Activated CD4-positive, alpha-beta T cell treated with anti-CD3 and anti-CD28 coated beads, Interleukin-2, amount 50 U/mL, for 4 hours (primary cell): ENCODE data around the gene NRN1.
"Not testable (repeated sequence)": the region's sequence is repeated elsewhere in the genome, so short reads cannot be mapped to it uniquely, and the experiment has no call there.

Experiments
- DNase-seq, 2 experiments: peaks; one replicate each; pipeline ENCODE4 v3.0.0-alpha.2; 2020

NRN1 gene, protein sequence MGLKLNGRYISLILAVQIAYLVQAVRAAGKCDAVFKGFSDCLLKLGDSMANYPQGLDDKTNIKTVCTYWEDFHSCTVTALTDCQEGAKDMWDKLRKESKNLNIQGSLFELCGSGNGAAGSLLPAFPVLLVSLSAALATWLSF

DNA sequence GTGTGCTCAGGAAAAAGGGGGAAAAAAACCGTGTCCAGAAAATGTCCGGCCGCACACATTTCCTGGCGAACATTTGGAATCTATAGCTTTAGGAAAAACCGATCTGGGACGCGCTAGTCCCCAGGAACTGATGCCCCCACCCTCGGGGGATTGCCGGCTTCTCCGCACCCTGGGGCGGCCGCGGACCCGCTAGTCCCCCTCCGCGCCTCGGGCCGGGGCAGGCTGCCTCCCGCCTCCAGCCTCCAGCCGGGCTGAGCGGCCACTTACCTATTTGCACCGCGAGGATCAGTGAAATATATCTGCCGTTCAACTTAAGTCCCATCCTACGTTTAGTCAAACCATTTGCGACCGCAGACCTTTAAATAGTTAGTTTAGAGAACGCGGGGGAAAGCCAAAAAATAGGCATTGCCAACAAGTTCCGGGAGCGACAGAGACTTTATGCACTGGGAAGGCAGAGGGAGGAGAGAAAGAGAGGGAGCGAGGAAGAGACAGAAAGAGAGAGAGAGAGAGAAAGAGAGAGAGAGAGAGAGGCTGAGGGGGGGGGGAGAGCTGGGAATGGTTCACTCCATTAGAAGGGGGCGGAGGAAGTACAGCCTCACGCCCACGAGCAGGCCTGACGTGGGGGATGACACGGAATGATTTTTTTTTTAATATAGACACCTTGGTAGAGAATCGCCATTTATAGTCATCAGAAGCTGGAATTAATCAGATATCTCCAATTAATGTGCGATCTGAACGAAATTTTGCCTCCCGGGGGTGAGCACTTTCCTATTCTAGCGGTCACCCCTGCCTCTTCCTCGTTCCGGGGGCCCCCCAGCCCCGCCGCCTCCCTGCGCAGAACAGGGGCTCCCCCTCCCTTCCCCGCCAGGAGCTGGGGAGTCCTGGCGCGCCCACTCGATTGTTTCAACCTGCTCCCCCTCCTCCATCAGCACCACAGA is at the start of gene NRN1:
Gene NRN1, minus strand, starts transcription at position 498 of the 938 bp plus-strand sequence. Its CDS starts 176 bp downstream, at position 322.
- no peak for DNase-seq

DNA sequence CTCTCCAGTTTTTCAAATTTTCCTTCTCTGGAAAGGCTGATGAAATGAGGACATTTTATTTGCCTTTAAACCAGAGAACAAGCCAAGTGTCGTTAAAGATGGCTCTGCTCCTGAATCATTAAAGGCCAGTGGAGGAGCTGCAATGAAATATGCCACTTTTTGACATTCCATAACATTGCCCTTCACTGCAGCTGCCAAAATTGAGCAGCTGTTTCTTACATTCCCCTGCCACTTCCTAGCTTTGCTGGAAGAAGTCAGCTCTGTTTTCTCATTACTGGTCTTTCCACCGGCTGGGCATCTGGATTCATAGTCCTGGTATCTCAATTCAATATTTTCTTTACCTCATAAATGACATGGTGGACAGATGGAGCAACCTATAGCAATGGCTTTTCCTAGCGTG is 45.5 kb upstream of the NRN1 start:
- no peak for DNase-seq

DNA sequence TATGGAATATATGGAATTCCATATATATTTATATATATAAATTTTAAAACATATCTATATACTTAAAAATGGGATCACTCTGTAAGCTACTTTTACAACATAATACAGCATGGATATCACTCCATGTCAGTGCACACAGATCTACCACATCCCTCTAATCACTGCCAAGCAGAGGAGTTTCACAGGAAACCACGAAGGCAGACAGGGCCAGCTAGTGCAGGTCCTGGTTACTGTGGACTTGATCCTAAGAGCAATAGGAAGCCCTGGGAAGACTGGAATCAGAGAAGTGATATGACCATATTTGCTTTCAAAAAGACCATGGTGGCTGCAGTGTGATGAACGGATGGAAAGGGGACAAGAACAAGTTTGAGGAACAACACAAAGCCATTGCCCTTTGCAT is 40.0 kb upstream of the NRN1 start:
- DNase-seq, result no peak

DNA sequence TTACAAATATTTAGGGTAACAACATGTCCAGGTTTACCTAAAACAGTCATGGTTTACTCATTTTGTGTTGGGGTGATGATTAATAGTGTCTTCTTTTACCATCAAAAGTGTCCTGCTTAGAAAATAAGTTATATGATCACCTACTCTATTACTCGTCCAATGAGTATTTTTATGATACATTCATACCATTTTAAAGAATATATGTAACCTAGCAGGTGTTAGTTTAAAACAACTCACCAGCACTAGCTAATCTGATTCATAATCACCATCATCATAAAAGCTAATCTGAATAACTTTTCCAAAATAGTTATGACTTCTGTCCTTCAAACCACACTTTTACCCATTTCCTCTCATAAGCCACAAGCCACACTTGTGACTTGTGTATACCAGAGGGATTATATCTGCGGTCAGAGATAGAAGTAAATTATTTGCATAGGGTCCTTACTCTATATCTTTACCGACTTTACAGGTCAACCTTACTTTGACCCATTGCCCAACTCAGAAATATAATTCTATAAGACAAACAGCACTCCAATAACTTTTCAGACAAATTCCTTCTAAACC is 33.3 kb upstream of the NRN1 start:
- DNase-seq, result no peak

DNA sequence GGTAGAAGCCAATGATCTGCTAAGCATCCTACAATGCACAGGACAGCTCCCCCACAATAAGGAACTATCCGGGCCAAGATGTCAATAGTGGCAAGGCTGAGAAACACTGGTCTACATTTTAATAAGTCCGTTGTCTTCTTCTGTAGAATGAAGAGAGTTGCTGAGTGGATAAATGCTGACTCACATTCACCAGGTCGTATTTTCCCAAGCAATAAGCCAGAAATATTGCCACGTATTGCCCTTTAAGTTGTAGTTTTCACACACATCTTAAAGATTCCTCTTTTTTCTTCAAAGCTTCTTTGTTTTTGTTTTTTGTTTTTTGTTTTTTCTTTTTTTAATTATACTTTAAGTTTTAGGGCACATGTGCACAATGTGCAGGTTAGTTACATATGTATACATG is 30.5 kb upstream of the NRN1 start:
- DNase-seq, result no peak

DNA sequence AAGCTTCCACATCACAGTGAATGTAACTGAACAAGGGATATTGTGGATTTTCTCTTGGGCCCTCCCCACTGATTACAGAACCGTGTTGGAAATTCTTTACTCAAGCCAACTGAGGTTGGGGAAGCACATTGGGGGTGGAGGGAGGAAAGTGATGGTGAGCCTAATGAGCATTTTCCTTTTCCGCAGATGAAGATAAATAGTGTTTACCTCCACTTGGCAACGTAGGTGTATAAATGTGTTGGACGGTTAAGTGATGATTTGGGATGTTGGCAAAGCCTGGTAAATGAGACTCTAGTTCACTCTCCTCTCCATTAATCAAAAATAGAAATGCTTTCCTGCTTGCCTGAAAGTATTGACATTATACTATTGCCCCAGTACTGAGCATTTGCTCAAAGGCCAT is 27.1 kb upstream of the NRN1 start:
- DNase-seq, result no peak

DNA sequence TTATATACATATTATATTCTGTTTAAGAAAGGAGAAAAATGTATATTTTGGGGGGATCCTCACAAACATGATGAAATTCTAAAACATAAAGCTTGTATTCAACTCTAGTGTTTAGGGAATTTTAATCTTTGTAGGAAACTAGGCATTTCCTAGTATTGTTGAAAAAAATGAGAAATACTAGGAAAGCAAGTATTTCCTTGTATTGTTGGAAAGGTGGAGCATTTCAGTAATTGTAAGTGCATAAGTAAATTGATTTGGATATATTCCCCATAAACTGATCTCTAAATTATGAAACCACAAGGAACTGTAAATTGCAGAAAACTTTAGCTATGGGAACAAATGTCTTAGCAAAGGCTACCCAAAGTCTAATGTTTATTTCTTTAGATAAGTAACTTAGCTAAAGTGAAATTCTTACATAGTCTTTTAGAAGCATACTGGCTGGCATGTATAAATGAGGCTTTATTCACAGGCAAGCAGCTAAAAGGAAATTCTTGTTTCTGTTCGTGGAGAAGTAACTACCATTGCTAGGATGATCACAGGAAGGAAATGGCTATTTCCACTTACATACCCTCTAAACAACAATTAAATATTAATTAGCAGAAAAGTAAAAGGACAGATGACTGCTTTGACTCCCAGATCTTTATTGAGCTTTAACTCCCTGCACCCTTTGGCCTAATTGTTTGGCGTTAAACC is 19.9 kb upstream of the NRN1 start:
- DNase-seq, result no peak

DNA sequence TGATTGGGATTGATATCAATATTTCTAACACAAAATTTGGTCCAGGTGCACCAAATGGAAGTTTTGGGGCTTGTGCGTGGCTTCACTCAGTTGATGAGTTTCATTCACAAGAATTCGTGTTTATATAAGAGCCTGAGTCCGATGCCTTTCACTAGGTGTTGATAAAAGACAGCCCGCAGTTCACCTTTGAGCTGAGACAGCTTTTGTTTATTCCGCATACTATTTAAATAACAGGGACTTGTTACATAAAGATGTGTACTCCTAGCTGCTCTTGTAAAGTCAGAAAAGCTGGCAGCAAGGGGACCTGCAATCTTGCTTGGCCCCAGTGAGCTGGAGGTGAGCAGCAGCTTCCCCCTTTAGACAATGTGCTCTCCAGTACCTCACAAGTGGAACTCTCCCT is 19.0 kb upstream of the NRN1 start:
- no peak for DNase-seq

DNA sequence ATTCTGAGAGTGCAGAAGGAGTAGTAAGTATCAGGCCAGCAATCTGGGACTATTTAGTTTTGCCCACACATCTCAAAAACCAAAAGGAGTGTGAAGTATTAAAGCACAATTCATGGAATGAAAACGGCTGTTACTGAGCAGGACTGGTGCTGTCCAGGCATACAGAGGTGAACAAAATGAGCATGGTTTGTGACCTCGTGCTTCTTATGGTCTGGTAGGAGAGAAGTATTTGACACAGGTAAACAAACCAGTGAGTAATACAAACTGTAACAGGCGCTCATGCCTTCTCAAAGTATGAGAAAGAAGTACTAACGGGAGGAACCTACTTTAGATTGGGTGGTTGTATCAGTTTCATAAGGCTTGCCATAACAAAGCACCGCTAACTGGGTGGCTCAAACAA is 17.5 kb upstream of the NRN1 start:
- no peak for DNase-seq

DNA sequence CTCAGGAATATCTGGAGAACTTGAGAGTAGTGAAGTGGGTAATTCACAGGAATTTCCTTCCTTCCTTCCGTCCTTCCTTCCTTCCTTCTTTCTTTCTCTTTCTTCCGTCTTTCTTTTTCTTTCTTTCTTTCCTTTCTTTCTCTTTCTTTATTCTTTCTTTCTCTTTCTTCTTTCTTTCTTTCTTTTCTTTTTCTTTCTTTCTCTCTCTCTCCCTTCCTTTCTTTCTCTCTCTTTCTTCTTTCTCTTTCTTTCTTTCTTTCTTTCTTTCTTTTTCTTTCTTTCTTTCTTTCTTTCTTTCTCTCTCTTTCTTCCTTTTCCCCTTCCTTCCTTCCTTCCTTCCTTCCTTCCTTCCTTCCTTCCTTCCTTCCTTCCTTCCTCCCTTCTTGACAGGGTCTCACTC is 16.1 kb upstream of the NRN1 start:
- DNase-seq, result not testable (repeated sequence)

DNA sequence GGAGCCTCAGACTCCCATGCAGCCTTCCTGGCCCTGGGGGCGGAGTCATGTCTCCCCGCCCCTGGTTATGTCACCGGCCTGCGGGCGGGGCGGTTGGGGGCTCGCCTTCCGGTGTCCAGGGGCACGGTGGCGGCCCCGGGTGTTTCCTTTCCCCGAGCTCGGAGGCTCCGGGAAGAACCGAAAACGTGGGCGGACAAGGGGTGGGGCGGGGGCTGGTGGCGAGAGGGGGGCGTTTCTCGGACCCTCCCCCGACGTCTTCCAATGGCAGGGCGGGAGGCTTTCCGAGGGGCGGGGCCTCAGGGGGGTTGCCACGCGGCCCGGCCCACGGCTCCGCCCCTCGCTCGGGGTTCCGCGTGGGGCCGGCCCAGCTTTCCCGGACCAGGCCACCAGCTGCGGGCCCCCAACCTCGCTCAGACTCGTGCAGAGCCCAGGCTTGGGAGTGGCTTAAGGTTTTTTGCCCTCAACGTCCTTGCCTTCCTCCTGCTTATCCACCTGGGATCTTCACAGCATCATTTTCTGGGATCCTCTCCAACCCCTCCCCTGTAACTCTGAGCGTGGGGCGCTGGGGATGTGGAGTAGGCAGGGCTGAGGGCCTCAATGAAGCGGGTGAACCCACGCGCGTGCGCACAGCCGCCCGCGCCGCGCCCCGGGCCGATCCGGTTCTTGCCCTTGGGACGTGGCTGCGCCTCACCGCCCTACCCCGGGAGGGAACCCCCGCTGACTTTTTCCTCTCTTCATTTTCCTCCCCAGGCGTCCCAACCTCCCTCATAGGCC is 2.1 kb upstream of the NRN1 start:
- DNase-seq, result no peak

DNA sequence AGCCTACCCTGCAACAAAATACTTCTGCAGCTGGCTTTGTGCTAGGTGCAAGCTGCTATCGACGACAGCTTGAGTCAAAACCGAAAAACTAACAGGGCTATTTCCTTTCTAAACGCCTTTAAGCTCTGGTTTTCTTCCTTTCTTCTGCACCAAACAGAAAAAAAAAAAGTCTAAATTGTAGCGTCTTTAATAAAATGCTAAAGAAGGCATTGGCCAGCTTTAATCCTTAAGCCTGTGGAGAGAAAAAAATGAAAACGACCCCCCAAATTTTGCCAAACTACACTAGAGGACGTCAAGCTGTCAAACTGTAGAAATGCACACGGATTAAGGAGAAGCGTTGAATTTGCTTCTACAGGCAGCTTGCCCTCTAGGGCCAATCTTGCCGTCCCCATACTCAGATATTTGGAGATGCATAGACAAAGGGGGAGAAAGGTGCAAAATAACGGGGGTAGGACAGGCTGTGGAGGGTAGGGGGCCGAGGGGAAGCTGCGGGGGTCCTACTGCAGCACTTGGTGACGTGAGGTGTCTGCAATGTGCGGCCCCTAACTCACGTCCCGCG is 1.4 kb upstream of the NRN1 start:
- no peak for DNase-seq

DNA sequence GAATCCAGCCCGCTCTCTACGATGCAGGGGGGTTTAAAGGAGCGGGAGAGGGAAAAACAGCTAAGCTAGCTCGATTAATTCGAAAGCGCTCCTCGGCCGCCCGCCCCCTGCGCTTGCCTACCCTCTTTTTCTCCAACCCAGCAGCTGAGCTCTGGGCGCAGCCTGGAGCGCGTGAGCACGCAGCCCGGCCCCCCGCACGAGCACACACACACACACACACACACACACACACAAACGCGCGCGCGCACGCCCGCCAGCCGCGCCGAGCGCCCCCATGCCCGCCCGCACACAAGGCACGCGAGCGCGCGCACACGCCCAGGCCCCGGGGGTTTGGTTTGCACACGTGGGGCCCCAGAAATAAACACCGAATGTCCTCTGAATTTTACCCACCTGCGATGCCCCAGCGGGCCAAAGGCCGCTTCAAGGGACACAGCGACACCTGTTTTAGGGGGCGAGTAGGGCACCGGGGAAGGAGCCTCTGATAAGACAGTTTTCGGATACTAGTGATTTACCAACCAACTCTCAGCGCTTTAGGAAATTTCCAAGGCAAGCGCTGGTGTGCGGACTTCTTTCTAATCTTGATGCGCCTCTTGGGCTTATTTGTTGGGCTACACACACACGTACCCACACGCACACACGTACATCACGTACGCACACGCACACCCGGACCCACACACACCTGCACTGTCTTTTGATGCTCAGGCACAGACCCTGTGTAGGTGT is 802 bp upstream of the NRN1 start:
- no peak for DNase-seq

DNA sequence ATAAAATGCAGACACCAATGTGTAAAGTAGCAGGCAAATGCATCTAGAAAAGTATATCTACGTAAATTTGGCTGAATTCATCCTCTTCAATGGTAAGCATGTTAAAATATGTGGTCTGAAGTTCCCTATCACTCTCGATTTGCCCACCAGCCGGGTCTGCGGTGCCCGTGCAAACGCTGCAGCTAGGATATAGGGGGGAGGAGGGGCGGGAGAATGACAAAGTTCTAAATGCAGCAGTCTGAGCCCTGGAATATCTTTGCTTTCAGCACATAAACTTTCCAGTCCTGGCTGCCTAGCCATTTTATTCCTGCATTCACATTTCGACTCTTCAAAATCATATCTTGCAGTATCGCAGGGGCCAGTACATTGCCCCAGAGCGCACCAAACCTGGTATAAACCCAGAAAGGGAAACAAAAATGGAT is 708 bp downstream of the NRN1 start:
- no peak for DNase-seq

DNA sequence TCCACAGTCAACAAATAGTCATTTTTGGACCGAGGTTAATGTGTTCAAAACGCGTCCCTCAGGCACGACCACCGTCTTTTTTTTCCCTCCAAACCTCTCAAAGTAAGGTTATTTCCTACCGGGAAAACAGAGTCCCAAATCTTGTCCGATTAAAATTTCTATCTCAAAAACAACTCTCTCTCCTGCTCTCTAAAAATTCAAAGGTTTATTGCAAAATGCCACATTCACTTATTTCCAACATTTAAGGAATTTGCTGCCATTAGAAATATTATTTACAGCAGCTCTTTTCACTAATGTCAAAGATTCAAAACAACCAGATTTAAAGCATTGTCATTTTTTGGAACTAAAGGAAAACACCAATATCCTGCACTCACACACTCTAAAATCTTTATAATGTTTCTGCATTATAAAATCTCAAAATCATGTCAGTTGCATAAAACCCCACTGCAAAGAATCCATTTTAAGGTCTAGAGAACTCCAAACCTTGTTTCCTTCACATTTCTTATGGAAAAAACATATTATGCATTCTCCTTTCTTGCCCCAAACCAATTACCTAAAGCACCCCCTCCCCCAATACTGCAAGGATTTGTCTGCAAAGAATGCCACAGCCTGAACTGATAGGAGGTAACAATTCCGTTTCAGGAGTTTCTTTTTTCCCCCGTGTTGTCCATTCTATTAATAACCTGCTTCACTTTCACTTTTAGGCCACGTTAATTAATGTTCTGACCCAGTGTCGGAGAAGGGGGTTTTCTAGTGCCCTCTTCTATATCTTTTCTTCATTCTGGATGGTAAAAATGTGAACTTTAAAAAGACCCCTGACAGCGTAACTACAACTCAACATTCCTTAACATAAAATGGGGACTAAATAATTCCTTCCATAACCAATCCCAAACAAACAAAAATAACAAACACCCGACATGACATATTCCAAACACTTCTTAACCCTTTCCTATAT is 1.4 kb downstream of the NRN1 start:
- DNase-seq, result no peak

DNA sequence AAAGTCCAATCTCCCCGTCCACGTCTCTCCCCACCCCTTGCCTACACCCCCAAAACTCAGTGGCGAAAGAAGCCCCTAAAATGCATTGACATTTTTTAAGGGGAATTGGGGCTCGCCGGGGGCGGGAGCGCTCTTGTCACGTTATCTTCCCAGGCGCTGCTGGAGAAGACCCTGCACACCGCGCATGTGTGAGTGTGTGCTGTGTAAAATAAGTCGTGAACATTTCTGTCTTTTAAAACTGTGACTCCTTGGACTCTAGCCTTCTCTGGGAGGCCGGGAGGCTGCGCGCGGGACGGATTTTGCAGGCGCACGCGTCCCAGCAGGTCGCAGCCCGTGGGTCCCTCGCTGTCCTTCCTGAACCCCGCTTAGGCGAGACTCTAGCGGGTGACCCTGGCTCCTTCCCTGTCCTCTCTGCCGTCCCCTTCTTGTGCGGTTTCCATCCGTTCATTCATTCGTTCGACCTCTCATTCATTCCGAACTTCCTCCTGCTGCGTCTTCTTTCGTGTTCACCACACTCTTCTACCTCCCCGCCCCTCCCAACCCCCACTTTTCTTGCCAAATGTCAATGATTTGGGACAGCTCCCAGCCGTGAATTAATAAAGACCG is 2.2 kb downstream of the NRN1 start:
- no peak for DNase-seq

DNA sequence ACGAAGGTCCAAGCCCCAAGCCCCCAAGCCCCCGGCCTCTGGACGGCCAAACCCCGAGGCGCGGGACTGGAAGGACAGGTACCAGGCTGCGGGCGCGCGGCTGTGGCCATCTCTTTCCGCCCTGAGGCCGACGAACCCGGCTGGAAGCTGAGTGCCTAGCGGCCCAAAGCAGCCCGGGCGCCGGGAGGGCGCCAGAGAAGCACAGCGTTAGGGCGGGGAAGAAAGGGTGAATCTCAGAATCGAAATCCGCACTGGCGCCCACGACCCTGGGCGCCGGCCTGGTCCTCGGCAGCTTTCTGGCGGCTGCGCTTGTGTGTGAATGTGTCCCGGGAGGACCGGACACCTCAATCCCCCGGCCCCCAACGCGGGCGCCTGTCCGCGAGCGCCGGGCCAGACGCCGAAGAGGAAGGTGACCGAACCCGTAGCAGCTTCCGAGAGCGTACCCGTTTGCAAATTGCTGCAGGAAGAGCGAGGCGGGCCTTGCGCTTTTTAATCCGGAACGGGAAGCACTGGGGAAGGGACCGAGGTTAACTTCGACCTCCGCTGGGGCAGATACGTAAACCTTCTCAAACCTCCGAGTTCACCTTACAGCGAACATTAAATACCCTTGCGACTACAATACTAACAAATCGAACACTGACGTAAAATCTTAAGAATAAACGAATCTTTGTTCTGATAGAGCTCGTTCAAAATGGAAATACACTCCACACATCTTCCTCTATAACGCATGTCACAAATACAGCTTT is 2.9 kb downstream of the NRN1 start:
- DNase-seq, result no peak

DNA sequence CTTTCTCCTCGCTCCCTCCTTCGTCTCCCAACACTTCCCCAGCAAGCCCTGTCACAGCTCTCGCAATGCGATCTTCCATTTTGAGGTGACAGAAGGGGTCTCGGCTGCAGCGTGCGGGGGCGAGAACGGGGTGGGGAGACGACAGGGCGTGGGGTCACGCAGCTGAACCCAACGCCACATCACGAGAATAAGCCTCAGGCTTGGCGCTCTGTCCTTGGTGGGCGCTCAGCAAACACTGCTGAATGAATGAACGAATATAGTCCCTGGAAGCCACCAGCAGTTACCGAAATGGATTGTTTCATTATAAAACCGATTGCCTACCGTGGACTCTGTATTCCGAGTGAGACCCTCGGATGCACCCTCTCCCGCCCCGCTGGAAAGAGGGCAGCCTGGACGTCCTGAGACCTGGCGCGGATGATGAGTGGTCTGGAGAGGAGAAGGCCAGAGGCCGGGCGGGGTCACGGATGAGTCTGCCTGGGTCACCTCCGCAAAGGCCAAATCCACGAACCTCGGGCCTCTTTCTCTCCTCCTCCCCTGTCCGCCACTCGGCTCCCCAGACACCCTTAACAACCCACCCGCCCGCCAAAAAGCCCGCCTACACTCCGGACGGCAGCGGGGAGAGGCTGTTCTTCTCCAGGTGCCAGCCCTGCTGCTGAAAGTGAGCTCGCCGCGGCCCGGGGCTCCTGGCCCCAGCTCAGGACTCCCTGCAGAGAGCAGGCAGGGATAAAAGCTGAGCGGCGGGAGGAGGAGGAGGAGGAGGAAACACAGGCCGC is 3.7 kb downstream of the NRN1 start:
- no peak for DNase-seq
